NK-92 (cell line): ENCODE measurements around the gene SSBP4.

Experiments used
- DNase-seq: peaks from one replicate; lab custom pipeline; 2025; ENCODE audit not compliant: unreplicated experiment; lab: John Stamatoyannopoulos, UW

SSBP4 gene

GRCh38 chr19:18464646-18465045 lies 45.4 kb downstream of the SSBP4 start:
- no peak for DNase-seq

- no peak for DNase-seq
Measured at GRCh38 chr19:18465214-18465963, 46.2 kb downstream of the SSBP4 start.

GRCh38 chr19:18465964-18466339 lies 46.8 kb downstream of the SSBP4 start:
- DNase-seq: no peak

GRCh38 chr19:18466354-18466753 lies 47.2 kb downstream of the SSBP4 start:
- DNase-seq: no peak

GRCh38 chr19:18467978-18468377 lies 48.8 kb downstream of the SSBP4 start:
- no peak for DNase-seq

GRCh38 chr19:18468517-18468916 lies 49.3 kb downstream of the SSBP4 start:
- DNase-seq: no peak

GRCh38 chr19:18469069-18469846 lies 50.1 kb downstream of the SSBP4 start:
- no peak for DNase-seq

GRCh38 chr19:18470787-18471186 lies 51.6 kb downstream of the SSBP4 start:
- DNase-seq: no peak

- DNase-seq: no peak
Measured at GRCh38 chr19:18473003-18473705, 54.0 kb downstream of the SSBP4 start.

GRCh38 chr19:18473706-18474087 lies 54.5 kb downstream of the SSBP4 start:
- no peak for DNase-seq

GRCh38 chr19:18474366-18474887 lies 55.2 kb downstream of the SSBP4 start:
- no peak for DNase-seq

- DNase-seq: no peak
Measured at GRCh38 chr19:18475004-18475453, 55.8 kb downstream of the SSBP4 start.

GRCh38 chr19:18475762-18476331 lies 56.6 kb downstream of the SSBP4 start:
- no peak for DNase-seq

GRCh38 chr19:18476507-18477041 lies 57.4 kb downstream of the SSBP4 start:
- DNase-seq: no peak

- no peak for DNase-seq
Measured at GRCh38 chr19:18477042-18477779, 58.0 kb downstream of the SSBP4 start.

GRCh38 chr19:18477974-18478373 lies 58.8 kb downstream of the SSBP4 start:
- no peak for DNase-seq

- no peak for DNase-seq
Measured at GRCh38 chr19:18478545-18479311, 59.5 kb downstream of the SSBP4 start.

GRCh38 chr19:18480006-18480691 lies 61.0 kb downstream of the SSBP4 start:
- DNase-seq: no peak
